Trophoblast cell (in vitro differentiated cells and primary cell): ENCODE measurements around the gene NUP37. TPM values are rescaled to one million over a fixed set of nuclear protein-coding genes. Genes with fewer than 3 reads are reported as not detected.
"Not testable (repeated sequence)": the region's sequence is repeated elsewhere in the genome, so short reads cannot be mapped to it uniquely, and the experiment has no call there.

ENCODE experiments used
- DNase-seq, 2 donors: peaks; one replicate each; pipeline ENCODE4 v3.0.0-alpha.2; 2016
- H2AFZ ChIP-seq: 2 replicates; pipeline ENCODE4 v1.6.1; 2013; ENCODE audit warnings: low read length, moderate library complexity, mild to moderate bottlenecking; ENCODE audit not compliant: insufficient read depth, poor library complexity
- H2AK5ac ChIP-seq: 2 replicates; pipeline ENCODE4 v1.6.1; 2013; ENCODE audit warnings: mild to moderate bottlenecking, low read length
- H2BK120ac ChIP-seq: 2 replicates; pipeline ENCODE4 v1.6.1; 2013; ENCODE audit warnings: low read length, mild to moderate bottlenecking, moderate library complexity; ENCODE audit not compliant: insufficient read depth, poor library complexity
- H2BK12ac ChIP-seq: 2 replicates; pipeline ENCODE4 v1.6.1; 2013; ENCODE audit warnings: mild to moderate bottlenecking, low read length, moderate library complexity
- H2BK5ac ChIP-seq: 2 replicates; pipeline ENCODE4 v1.6.1; 2013; ENCODE audit warnings: low read length, low read depth, moderate library complexity, mild to moderate bottlenecking; ENCODE audit not compliant: poor library complexity
- H3K14ac ChIP-seq: 2 replicates; pipeline ENCODE4 v1.6.1; 2013; ENCODE audit warnings: mild to moderate bottlenecking, low read length
- H3K18ac ChIP-seq: 2 replicates; pipeline ENCODE4 v1.6.1; 2013; ENCODE audit warnings: mild to moderate bottlenecking, low read length
- H3K23ac ChIP-seq: 2 replicates; pipeline ENCODE4 v1.6.1; 2013; ENCODE audit warnings: low read length
- H3K27ac ChIP-seq: 2 replicates; pipeline ENCODE4 v1.5.1; 2013; ENCODE audit warnings: low read depth, mild to moderate bottlenecking, inconsistent platforms, low read length, moderate library complexity
- H3K27me3 ChIP-seq: 2 replicates; pipeline ENCODE4 v1.6.1; 2013; ENCODE audit warnings: inconsistent platforms, mild to moderate bottlenecking, low read length, moderate library complexity; ENCODE audit not compliant: insufficient read depth
- H3K36me3 ChIP-seq, 2 experiments: 1 replicate in 1 of 2; 2 replicates in 1 of 2; pipeline ENCODE4 v1.6.1; 2013; ENCODE audit warnings: low read length in 2 of 2, mild to moderate bottlenecking in 2 of 2, moderate library complexity in 1 of 2; ENCODE audit not compliant: insufficient read depth in 2 of 2, control insufficient read depth in 1 of 2
- H3K4ac ChIP-seq: 2 replicates; pipeline ENCODE4 v1.6.1; 2013; ENCODE audit warnings: low read depth, mild to moderate bottlenecking, low read length, moderate library complexity
- H3K4me1 ChIP-seq, 2 experiments: 1 replicate in 1 of 2; 2 replicates in 1 of 2; pipeline ENCODE4 v1.6.1; 2013; ENCODE audit warnings: low read length in 2 of 2, mild to moderate bottlenecking in 2 of 2, moderate library complexity in 1 of 2; ENCODE audit not compliant: insufficient read depth in 2 of 2, control insufficient read depth in 1 of 2
- H3K4me2 ChIP-seq: 2 replicates; pipeline ENCODE4 v1.6.1; 2013; ENCODE audit warnings: inconsistent platforms, mild to moderate bottlenecking, low read length, moderate library complexity
- H3K4me3 ChIP-seq: 2 replicates; pipeline ENCODE4 v1.5.1; 2013; ENCODE audit warnings: mild to moderate bottlenecking, low read depth, low read length, inconsistent platforms
- H3K79me1 ChIP-seq: one replicate; pipeline ENCODE4 v1.6.1; 2013; ENCODE audit warnings: low read length
- H3K79me2 ChIP-seq: 2 replicates; pipeline ENCODE4 v1.6.1; 2013; ENCODE audit warnings: low read length, mild to moderate bottlenecking; ENCODE audit not compliant: control insufficient read depth, insufficient read depth, poor library complexity
- H3K9ac ChIP-seq: 2 replicates; pipeline ENCODE4 v1.6.1; 2013; ENCODE audit warnings: mild to moderate bottlenecking, low read length
- H3K9me3 ChIP-seq: 2 replicates; pipeline ENCODE4 v1.6.1; 2013; ENCODE audit warnings: low read depth, mild to moderate bottlenecking, control low read depth, inconsistent platforms, low read length; ENCODE audit not compliant: insufficient read depth
- H4K12ac ChIP-seq: 2 replicates; pipeline ENCODE4 v1.6.1; 2013; ENCODE audit warnings: low read depth, mild to moderate bottlenecking, low read length, moderate library complexity
- H4K8ac ChIP-seq: 2 replicates; pipeline ENCODE4 v1.6.1; 2013; ENCODE audit warnings: low read depth, mild to moderate bottlenecking, low read length, moderate library complexity
- H4K91ac ChIP-seq: one replicate; pipeline ENCODE4 v1.6.1; 2013; ENCODE audit warnings: low read depth, mild to moderate bottlenecking, low read length, moderate library complexity
- WGBS: extraction: QIAGEN DNeasy Blood & Tissue Kit; methylation state at CpG from one replicate; pipeline ENCODE4 v1.1.7; 2013; ENCODE audit warnings: missing lambda C conversion rate; ENCODE audit not compliant: insufficient read length, insufficient coverage; ENCODE audit errors: extremely low coverage; 5-methylcytosine and 5-hydroxymethylcytosine counted together
- polyA plus RNA-seq: library from polyadenylated mRNA; stranded (reverse); fragments of 200-250 nt; gene quantifications from 2 replicates; pipeline ENCODE4 v1.2.3, GENCODE V29; 2013

NUP37 gene
- 48.9 and 50.9 TPM in 2 replicates for polyA plus RNA-seq

GRCh38 chr12:102119674-102120563 lies at the start of gene NUP37, which contains the start of gene PARPBP:
NUP37 (minus strand) TSS chr12:102120114; CDS start chr12:102118518, 1,596 bp downstream.
PARPBP (plus strand) TSS chr12:102120183; CDS start chr12:102123889, 3,706 bp downstream.
- Histone ChIP-seq H3K4me3 (peak within 1 kb of the TSS; percentile 86), H3K4me1 (peaks cover 3 to 4% of the 10 kb centered on the region in 2 experiments)

GRCh38 chr12:102167821-102168604 lies 48.1 kb upstream of the NUP37 start:
- H4K8ac ChIP-seq = no peak overlapping the region
- no peaks in the 10 kb centered on the region for H3K79me1 ChIP-seq
- no peak overlapping the region for H2AFZ ChIP-seq

More at GRCh38 chr12:102119674-102120563, at the start of gene NUP37, which contains the start of gene PARPBP:
- H2BK5ac ChIP-seq = peak within 1 kb of the TSS; percentile 69
- no peak within 1 kb of the TSS for H2AK5ac ChIP-seq
- peak within 1 kb of the TSS; percentile 60 for H3K14ac ChIP-seq
- no peaks in the 10 kb centered on the region for H3K27me3 ChIP-seq
- peak within 1 kb of the TSS; percentile 61 for H2AFZ ChIP-seq
- peak within 1 kb of the TSS; percentile 37 for H2BK120ac ChIP-seq
- WGBS = no CpG with 5 or more reads among the region's 62 CpGs
- H3K23ac ChIP-seq = no peak within 1 kb of the TSS
- H3K27ac ChIP-seq = peak within 1 kb of the TSS; percentile 72
- H3K18ac ChIP-seq = peak within 1 kb of the TSS; percentile 63
- H4K8ac ChIP-seq = peak within 1 kb of the TSS; percentile 92
- H2BK12ac ChIP-seq = no peak within 1 kb of the TSS
- H3K36me3 ChIP-seq = peaks cover 5% of the 10 kb centered on the region in 2 experiments
- peaks cover 9% of the 10 kb centered on the region for H3K79me1 ChIP-seq
- H3K4me2 ChIP-seq = peak within 1 kb of the TSS; percentile 82
- H3K9ac ChIP-seq = peak within 1 kb of the TSS; percentile 91
- H4K91ac ChIP-seq = peak within 1 kb of the TSS; percentile 65
- H3K9me3 ChIP-seq = no peaks in the 10 kb centered on the region
- H4K12ac ChIP-seq = peak within 1 kb of the TSS; percentile 59
- H3K4ac ChIP-seq = peak within 1 kb of the TSS; percentile 5
- peaks cover 2% of the 10 kb centered on the region for H3K79me2 ChIP-seq
- peak; percentile 90 to 92 for DNase-seq

GRCh38 chr12:102163383-102163782 lies 43.5 kb upstream of the NUP37 start:
- no peak overlapping the region for H3K4me3 ChIP-seq
- H3K4ac ChIP-seq = no peak overlapping the region
- no peak for DNase-seq
- no peaks in the 10 kb centered on the region for H3K9me3 ChIP-seq
- no peak overlapping the region for H2BK5ac ChIP-seq
- H2BK12ac ChIP-seq = no peak overlapping the region
- H3K4me2 ChIP-seq = no peak overlapping the region
- H3K27ac ChIP-seq = no peak overlapping the region
- no peak overlapping the region for H2AFZ ChIP-seq
- no peaks in the 10 kb centered on the region for H3K4me1 ChIP-seq
- H4K91ac ChIP-seq = no peak overlapping the region
- H3K27me3 ChIP-seq = no peaks in the 10 kb centered on the region
- H2BK120ac ChIP-seq = no peak overlapping the region
- no peak overlapping the region for H3K18ac ChIP-seq
- no peak overlapping the region for H4K12ac ChIP-seq
- no peak overlapping the region for H3K23ac ChIP-seq
- no CpG with 5 or more reads among the region's 1 CpG for WGBS
- H3K79me2 ChIP-seq = no peaks in the 10 kb centered on the region
- no peak overlapping the region for H4K8ac ChIP-seq
- no peak overlapping the region for H3K14ac ChIP-seq
- H3K79me1 ChIP-seq = no peaks in the 10 kb centered on the region
- no peak overlapping the region for H2AK5ac ChIP-seq
- H3K36me3 ChIP-seq = peaks cover 0 to 3% of the 10 kb centered on the region in 2 experiments
- no peak overlapping the region for H3K9ac ChIP-seq

More at GRCh38 chr12:102167821-102168604, 48.1 kb upstream of the NUP37 start:
- DNase-seq = no peak
- H4K91ac ChIP-seq = no peak overlapping the region
- no peak overlapping the region for H2BK120ac ChIP-seq
- no peak overlapping the region for H2AK5ac ChIP-seq
- no peak overlapping the region for H3K9ac ChIP-seq
- no peaks in the 10 kb centered on the region for H3K79me2 ChIP-seq
- H3K9me3 ChIP-seq = no peaks in the 10 kb centered on the region
- no peak overlapping the region for H2BK12ac ChIP-seq
- no peaks in the 10 kb centered on the region for H3K4me1 ChIP-seq
- no peak overlapping the region for H3K27ac ChIP-seq
- H2BK5ac ChIP-seq = no peak overlapping the region
- H3K36me3 ChIP-seq = no peaks in the 10 kb centered on the region
- no peak overlapping the region for H3K4me3 ChIP-seq
- H3K23ac ChIP-seq = no peak overlapping the region
- no peak overlapping the region for H3K4me2 ChIP-seq
- no peak overlapping the region for H4K12ac ChIP-seq
- H3K27me3 ChIP-seq = no peaks in the 10 kb centered on the region
- no peak overlapping the region for H3K18ac ChIP-seq
- no peak overlapping the region for H3K4ac ChIP-seq
- H3K14ac ChIP-seq = no peak overlapping the region

- not testable (repeated sequence) for H2AFZ ChIP-seq, H3K4me3 ChIP-seq, H3K4me2 ChIP-seq, H3K23ac ChIP-seq, H4K91ac ChIP-seq, H3K4ac ChIP-seq, H2BK12ac ChIP-seq, H3K27ac ChIP-seq, H4K8ac ChIP-seq, H4K12ac ChIP-seq, H3K27me3 ChIP-seq, H3K18ac ChIP-seq, H2AK5ac ChIP-seq, H3K79me1 ChIP-seq, H2BK120ac ChIP-seq, H3K14ac ChIP-seq, H2BK5ac ChIP-seq, H3K36me3 ChIP-seq, H3K4me1 ChIP-seq, H3K9ac ChIP-seq, H3K79me2 ChIP-seq, H3K9me3 ChIP-seq
- DNase-seq = peak; percentile 28 to 59
- no CpG with 5 or more reads among the region's 3 CpGs for WGBS
Measured at GRCh38 chr12:102155206-102155605, 35.3 kb upstream of the NUP37 start.
